AG09309 (cell line): ENCODE measurements around the gene ALDH3B2.

ENCODE experiments used
- DNase-seq: peaks from one replicate; pipeline ENCODE4 v3.0.0-alpha.2; 2010; ENCODE audit warnings: low read depth
- H3K4me3 ChIP-seq: 2 replicates; pipeline ENCODE4 v1.5.1; 2011; ENCODE audit warnings: mild to moderate bottlenecking, low read depth, low read length, moderate library complexity; ENCODE audit not compliant: control insufficient read depth
- TF ChIP-seq, protein P1 (sequence below): IDR thresholded peaks from 2 replicates; pipeline ENCODE4 v1.5.1; 2011; ENCODE audit warnings: mild to moderate bottlenecking, low read depth, low read length, inconsistent platforms; ENCODE audit not compliant: insufficient read depth, control insufficient read depth; ENCODE audit errors: missing control alignments

The ALDH3B2 gene

DNA sequence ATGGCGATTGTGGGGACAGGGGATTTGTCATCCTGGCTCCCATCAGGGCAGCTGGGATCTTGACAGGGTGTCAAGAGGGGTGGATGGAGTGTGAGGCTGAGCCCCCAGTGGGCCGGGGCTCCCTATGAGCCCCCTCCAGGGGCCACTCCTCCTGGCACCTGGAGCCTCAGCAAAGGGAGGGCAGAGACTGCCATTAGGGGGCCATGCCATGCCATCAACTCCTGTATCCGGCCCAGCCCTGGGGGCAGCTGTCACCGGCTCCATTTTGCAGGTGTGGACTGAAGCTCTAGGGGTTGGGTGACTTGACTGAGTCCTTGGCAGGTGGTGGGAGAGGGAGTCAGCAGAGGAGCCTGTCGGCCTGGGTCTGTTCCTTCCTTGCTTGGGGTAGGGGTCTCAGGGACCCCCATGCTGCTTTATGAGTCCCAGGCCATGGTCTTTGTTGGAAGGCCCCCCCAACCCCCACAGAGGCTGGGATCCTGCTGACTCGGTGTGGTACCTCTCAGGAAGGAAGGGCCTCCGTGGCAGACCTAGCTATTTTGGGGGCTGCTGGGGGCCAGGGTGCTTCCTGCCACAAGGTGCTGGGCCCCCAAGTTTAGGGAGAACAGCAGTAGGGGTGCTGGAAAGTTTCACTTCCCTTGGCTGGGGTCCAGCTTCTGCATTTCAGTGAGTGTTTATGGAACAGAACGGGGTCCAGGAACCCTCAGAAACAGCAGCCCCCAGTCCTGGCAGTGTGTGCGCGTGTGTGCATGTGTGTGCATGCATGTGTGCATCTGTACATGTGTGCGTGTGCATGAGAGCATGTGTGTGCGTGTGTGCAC, 25.4 kb downstream of the ALDH3B2 start:
- DNase-seq = no peak
- no peak overlapping the region for H3K4me3 ChIP-seq
- TF ChIP-seq, protein P1, sequence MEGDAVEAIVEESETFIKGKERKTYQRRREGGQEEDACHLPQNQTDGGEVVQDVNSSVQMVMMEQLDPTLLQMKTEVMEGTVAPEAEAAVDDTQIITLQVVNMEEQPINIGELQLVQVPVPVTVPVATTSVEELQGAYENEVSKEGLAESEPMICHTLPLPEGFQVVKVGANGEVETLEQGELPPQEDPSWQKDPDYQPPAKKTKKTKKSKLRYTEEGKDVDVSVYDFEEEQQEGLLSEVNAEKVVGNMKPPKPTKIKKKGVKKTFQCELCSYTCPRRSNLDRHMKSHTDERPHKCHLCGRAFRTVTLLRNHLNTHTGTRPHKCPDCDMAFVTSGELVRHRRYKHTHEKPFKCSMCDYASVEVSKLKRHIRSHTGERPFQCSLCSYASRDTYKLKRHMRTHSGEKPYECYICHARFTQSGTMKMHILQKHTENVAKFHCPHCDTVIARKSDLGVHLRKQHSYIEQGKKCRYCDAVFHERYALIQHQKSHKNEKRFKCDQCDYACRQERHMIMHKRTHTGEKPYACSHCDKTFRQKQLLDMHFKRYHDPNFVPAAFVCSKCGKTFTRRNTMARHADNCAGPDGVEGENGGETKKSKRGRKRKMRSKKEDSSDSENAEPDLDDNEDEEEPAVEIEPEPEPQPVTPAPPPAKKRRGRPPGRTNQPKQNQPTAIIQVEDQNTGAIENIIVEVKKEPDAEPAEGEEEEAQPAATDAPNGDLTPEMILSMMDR = no peak

DNA sequence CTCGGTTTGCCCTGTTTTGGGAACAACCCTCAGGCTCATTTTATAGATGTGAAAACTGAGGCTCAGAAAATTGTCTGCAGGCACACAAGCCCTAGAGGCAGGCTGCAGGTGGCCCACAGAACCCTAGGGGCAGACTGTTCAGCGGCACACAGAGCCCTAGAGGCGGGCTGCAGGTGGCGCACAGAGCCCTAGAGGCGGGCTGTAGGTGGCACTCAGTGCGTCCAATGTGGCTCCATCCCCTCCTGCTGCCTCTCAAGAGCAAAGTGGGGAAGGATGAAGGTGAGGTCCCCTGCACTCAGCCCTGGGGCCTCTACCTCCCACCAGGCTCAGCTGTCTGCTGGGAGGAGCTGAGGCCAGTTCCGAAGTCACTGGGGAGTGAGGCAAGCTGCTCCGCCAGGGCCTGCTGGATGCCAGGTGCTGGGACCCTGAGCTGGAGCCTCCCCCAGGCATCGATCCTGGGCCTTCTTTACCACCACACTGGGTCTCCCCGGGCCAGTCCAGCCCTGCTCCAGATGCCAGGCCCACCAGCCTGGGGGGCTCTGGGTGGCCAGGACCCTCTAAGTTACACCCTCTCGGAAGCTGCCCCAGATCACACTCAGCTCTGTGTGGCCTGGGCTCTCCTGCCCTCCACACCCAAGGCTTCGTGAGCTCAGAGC, 26.2 kb downstream of the ALDH3B2 start:
- no peak overlapping the region for H3K4me3 ChIP-seq
- TF ChIP-seq, protein P1 = peak; percentile 20
- DNase-seq = no peak

DNA sequence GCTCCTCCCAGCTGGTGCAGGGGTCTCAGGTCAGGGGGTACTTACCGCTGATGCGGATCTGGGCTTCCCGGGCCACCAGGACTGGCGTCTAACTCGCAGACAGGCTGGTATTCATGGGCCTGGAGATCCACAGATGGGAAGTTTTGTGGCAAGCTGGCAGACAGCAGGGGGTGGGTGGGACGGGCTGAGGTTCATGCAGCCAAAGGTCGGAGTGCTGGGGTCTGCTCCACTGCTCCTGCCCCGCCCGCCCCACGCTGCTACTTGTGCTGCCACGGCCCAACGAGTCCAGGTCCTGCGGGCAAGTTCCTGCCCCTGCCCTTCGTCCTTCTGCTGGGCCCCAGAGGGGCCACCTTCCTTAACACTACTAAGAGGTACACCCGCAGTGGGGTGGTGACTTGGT, 27.0 kb downstream of the ALDH3B2 start:
- TF ChIP-seq, protein P1 = no peak
- H3K4me3 ChIP-seq = no peak overlapping the region
- no peak for DNase-seq

DNA sequence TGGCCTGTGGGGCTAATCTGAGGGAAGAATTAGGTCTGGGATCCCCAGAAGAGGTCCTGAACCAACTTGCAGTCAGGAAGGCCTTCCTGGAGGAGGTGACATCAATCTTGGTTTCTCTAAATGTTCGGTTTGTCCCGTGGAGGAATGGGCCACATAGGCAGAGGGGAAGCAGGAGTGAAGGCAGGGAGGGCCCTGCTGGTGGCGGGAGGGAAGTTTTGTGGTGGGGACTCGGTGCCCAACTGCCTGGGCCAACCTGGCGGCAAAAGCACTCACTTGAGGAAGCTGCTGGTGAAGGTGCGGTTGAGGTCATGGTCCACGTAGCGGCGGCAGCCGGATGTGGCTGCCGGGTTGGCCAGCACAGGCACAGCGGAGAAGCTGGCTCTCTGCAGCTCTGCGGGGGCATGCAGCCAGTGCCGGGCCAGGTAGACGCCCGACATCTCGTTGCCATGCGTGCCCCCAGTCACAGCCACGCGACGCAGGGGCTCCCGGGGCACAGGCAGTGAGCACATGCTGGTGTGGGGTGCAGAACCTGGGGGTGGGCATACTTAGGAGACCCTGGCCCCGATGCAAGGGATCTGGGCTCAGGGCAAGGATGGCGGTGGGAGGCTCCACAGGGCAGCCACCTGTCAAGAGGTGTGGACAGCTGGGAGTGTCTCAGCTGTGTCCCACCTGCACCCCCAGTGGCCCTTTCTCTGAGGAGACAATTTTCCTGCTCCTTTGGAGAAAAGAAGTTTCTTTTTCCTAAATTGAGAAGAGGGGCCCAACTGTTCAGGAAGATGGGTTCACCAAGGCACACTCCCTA, 27.7 kb downstream of the ALDH3B2 start:
- H3K4me3 ChIP-seq = no peak overlapping the region
- no peak for DNase-seq
- TF ChIP-seq, protein P1 = no peak

DNA sequence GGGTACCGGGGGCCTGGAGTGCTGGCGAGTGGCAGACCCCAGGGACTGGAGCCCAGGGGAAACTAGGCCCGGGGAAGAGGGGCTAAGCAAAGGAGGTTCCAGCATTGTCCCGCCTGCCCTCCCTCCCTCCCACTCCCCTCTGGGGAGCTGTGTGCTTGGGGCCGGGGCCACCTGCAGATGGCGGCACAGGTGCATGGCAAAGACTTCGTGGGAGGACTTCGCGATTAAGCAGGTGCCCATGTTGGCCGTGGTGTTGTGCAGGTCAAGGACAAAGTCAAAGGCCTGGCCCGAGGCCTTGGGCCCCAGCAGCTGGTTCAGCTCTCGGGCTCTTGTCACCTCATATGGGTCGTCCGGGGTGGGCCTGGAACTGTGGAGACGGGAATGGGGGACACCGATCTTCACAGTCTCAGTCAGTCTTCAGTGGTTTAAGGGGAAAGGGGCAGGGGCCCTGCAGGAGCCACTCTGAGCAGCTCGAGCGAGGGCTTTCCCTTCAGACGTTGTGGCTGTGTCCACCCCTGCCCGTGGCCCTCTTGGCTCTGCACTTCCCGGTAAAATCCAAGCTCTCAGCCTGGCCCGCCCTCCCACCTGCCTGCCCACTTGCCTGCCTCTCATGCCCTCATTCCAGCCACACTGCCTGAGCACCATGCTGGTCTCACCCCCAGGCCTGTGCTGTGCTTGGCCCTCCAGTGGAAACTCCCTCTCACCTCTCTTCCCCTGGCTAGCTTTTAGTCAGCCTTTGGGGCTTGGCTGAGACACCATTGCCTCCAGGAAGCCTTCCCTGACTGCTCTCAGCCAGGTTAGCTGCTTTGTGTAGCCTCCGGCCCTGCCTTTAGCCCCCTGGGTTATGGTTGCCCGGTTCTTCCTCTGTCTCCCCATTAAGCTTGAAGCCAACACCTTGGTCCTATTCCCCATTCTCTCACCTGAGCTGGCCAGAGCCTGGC, 28.6 kb downstream of the ALDH3B2 start:
- TF ChIP-seq, protein P1 = no peak
- no peak overlapping the region for H3K4me3 ChIP-seq
- no peak for DNase-seq
